GM12892 (cell line): ENCODE measurements around the gene CAPZB.

Experiments
- POLR2A ChIP-seq: IDR thresholded peaks from 2 replicates; pipeline ENCODE4 v1.6.1; 2011; ENCODE audit warnings: low read depth, low read length, control low read depth
- POLR2AphosphoS5 ChIP-seq: IDR thresholded peaks from 2 replicates; pipeline ENCODE4 v1.6.1; 2011; ENCODE audit warnings: low read depth, low read length, control low read depth
- TAF1 ChIP-seq: IDR thresholded peaks from 2 replicates; pipeline ENCODE4 v1.6.1; 2011; ENCODE audit warnings: low read depth, mild to moderate bottlenecking, control low read depth, low read length, borderline replicate concordance

GRCh38 chr1:19391596-19391981 lies 93.8 kb downstream of the CAPZB start:
- TF ChIP-seq POLR2A (no peak), POLR2AphosphoS5 (no peak), TAF1 (no peak)
